Activated naive CD8-positive, alpha-beta T cell (primary cell): Measurements from ENCODE around the gene RBM7.

Source experiments
- H3K27ac Mint-ChIP-seq: one replicate; pipeline ENCODE4 v1.8.0; 2021; ENCODE audit warnings: mixed read lengths
- H3K27me3 Mint-ChIP-seq: one replicate; pipeline ENCODE4 v1.8.0; 2021; ENCODE audit warnings: mixed read lengths
- H3K36me3 Mint-ChIP-seq: one replicate; pipeline ENCODE4 v1.8.0; 2021; ENCODE audit warnings: mixed read lengths
- H3K4me1 Mint-ChIP-seq: one replicate; pipeline ENCODE4 v1.8.0; 2021; ENCODE audit warnings: low read depth, mixed read lengths
- H3K4me3 Mint-ChIP-seq: one replicate; pipeline ENCODE4 v1.8.0; 2021; ENCODE audit warnings: mild to moderate bottlenecking, mixed read lengths
- H3K9me3 Mint-ChIP-seq: one replicate; pipeline ENCODE4 v1.8.0; 2021; ENCODE audit warnings: low read depth, mixed read lengths

Gene RBM7

GRCh38 chr11:114426280-114426679 lies 25.8 kb downstream of the RBM7 start:
- Mint-ChIP-seq H3K27ac (no peak overlapping the region), H3K36me3 (peaks cover 11% of the 10 kb centered on the region), H3K27me3 (no peaks in the 10 kb centered on the region), H3K4me3 (no peak overlapping the region), H3K4me1 (no peaks in the 10 kb centered on the region), H3K9me3 (peaks cover 9% of the 10 kb centered on the region)

- Mint-ChIP-seq H3K36me3 (peaks cover 8% of the 10 kb centered on the region), H3K4me3 (no peak overlapping the region), H3K27ac (no peak overlapping the region), H3K27me3 (no peaks in the 10 kb centered on the region), H3K4me1 (no peaks in the 10 kb centered on the region), H3K9me3 (no peaks in the 10 kb centered on the region)
These were observed 29.8 kb downstream of the RBM7 start for GRCh38 chr11:114430290-114430689.

GRCh38 chr11:114432893-114433292 lies 32.4 kb downstream of the RBM7 start:
- no peak overlapping the region for H3K4me3 Mint-ChIP-seq
- H3K9me3 Mint-ChIP-seq = no peaks in the 10 kb centered on the region
- H3K27me3 Mint-ChIP-seq = no peaks in the 10 kb centered on the region
- H3K4me1 Mint-ChIP-seq = no peaks in the 10 kb centered on the region
- peaks cover 7% of the 10 kb centered on the region for H3K36me3 Mint-ChIP-seq
- no peak overlapping the region for H3K27ac Mint-ChIP-seq

- Mint-ChIP-seq H3K4me1 (no peaks in the 10 kb centered on the region), H3K27ac (no peak overlapping the region), H3K36me3 (peaks cover 6% of the 10 kb centered on the region)
These were observed 32.9 kb downstream of the RBM7 start for GRCh38 chr11:114433376-114433775.

GRCh38 chr11:114438303-114438702 lies 37.8 kb downstream of the RBM7 start:
- Mint-ChIP-seq H3K36me3 (peaks cover 3% of the 10 kb centered on the region), H3K9me3 (no peaks in the 10 kb centered on the region), H3K4me1 (peaks cover 30% of the 10 kb centered on the region), H3K27ac (no peak overlapping the region), H3K4me3 (peak overlapping the region; percentile 98), H3K27me3 (no peaks in the 10 kb centered on the region)

More at GRCh38 chr11:114433376-114433775, 32.9 kb downstream of the RBM7 start:
- Mint-ChIP-seq H3K9me3 (no peaks in the 10 kb centered on the region), H3K4me3 (no peak overlapping the region), H3K27me3 (no peaks in the 10 kb centered on the region)

GRCh38 chr11:114439229-114440120 lies 39.0 kb downstream of the RBM7 start, which contains the start of gene REXO2:
TSS of gene REXO2 (plus strand) at chr11:114439467. CDS start at chr11:114439529, 62 bp downstream.
- peak within 1 kb of the TSS; percentile 98 for H3K4me3 Mint-ChIP-seq
- peaks cover 32% of the 10 kb centered on the region for H3K4me1 Mint-ChIP-seq
- H3K36me3 Mint-ChIP-seq = peaks cover 3% of the 10 kb centered on the region
- H3K27ac Mint-ChIP-seq = peak within 1 kb of the TSS; percentile 92
- H3K9me3 Mint-ChIP-seq = no peaks in the 10 kb centered on the region
- H3K27me3 Mint-ChIP-seq = no peaks in the 10 kb centered on the region

- peak overlapping the region; percentile 92 for H3K27ac Mint-ChIP-seq
- H3K4me3 Mint-ChIP-seq = peak overlapping the region; percentile 98
- H3K36me3 Mint-ChIP-seq = no peaks in the 10 kb centered on the region
- H3K9me3 Mint-ChIP-seq = no peaks in the 10 kb centered on the region
- H3K27me3 Mint-ChIP-seq = no peaks in the 10 kb centered on the region
- H3K4me1 Mint-ChIP-seq = peaks cover 36% of the 10 kb centered on the region
These were observed 39.8 kb downstream of the RBM7 start for GRCh38 chr11:114440121-114440860.

GRCh38 chr11:114440971-114441763 lies 40.7 kb downstream of the RBM7 start:
- Mint-ChIP-seq H3K27ac (no peak overlapping the region), H3K36me3 (peaks cover under 1% of the 10 kb centered on the region), H3K27me3 (no peaks in the 10 kb centered on the region), H3K9me3 (no peaks in the 10 kb centered on the region), H3K4me1 (peaks cover 36% of the 10 kb centered on the region), H3K4me3 (peak overlapping the region; percentile 98)

GRCh38 chr11:114441921-114442320 lies 41.5 kb downstream of the RBM7 start:
- peaks cover 6% of the 10 kb centered on the region for H3K36me3 Mint-ChIP-seq
- no peaks in the 10 kb centered on the region for H3K27me3 Mint-ChIP-seq
- H3K4me3 Mint-ChIP-seq = no peak overlapping the region
- H3K9me3 Mint-ChIP-seq = no peaks in the 10 kb centered on the region
- H3K27ac Mint-ChIP-seq = no peak overlapping the region
- H3K4me1 Mint-ChIP-seq = peaks cover 39% of the 10 kb centered on the region

- H3K27ac Mint-ChIP-seq = no peak overlapping the region
- H3K9me3 Mint-ChIP-seq = no peaks in the 10 kb centered on the region
- no peaks in the 10 kb centered on the region for H3K27me3 Mint-ChIP-seq
- peaks cover 11% of the 10 kb centered on the region for H3K36me3 Mint-ChIP-seq
- H3K4me1 Mint-ChIP-seq = peaks cover 39% of the 10 kb centered on the region
- H3K4me3 Mint-ChIP-seq = no peak overlapping the region
These were observed 42.1 kb downstream of the RBM7 start for GRCh38 chr11:114442536-114442935.

GRCh38 chr11:114447444-114447843 lies 47.0 kb downstream of the RBM7 start:
- no peak overlapping the region for H3K27ac Mint-ChIP-seq
- H3K36me3 Mint-ChIP-seq = peaks cover 17% of the 10 kb centered on the region
- H3K9me3 Mint-ChIP-seq = no peaks in the 10 kb centered on the region
- H3K4me3 Mint-ChIP-seq = no peak overlapping the region
- no peaks in the 10 kb centered on the region for H3K27me3 Mint-ChIP-seq
- peaks cover 10% of the 10 kb centered on the region for H3K4me1 Mint-ChIP-seq

GRCh38 chr11:114447892-114448291 lies 47.4 kb downstream of the RBM7 start:
- H3K27me3 Mint-ChIP-seq = no peaks in the 10 kb centered on the region
- H3K4me1 Mint-ChIP-seq = peaks cover 9% of the 10 kb centered on the region
- H3K36me3 Mint-ChIP-seq = peaks cover 17% of the 10 kb centered on the region
- H3K9me3 Mint-ChIP-seq = no peaks in the 10 kb centered on the region
- H3K27ac Mint-ChIP-seq = no peak overlapping the region
- no peak overlapping the region for H3K4me3 Mint-ChIP-seq

GRCh38 chr11:114448749-114449482 lies 48.5 kb downstream of the RBM7 start:
- Mint-ChIP-seq H3K9me3 (no peaks in the 10 kb centered on the region), H3K27ac (no peak overlapping the region), H3K4me1 (peaks cover 8% of the 10 kb centered on the region), H3K36me3 (peaks cover 17% of the 10 kb centered on the region), H3K4me3 (no peak overlapping the region), H3K27me3 (no peaks in the 10 kb centered on the region)

- peaks cover 3% of the 10 kb centered on the region for H3K4me1 Mint-ChIP-seq
These were observed 49.4 kb downstream of the RBM7 start for GRCh38 chr11:114449845-114450244.

More at GRCh38 chr11:114449845-114450244, 49.4 kb downstream of the RBM7 start:
- peaks cover 17% of the 10 kb centered on the region for H3K36me3 Mint-ChIP-seq
- no peaks in the 10 kb centered on the region for H3K9me3 Mint-ChIP-seq
- H3K27me3 Mint-ChIP-seq = no peaks in the 10 kb centered on the region
- H3K4me3 Mint-ChIP-seq = no peak overlapping the region
- H3K27ac Mint-ChIP-seq = no peak overlapping the region
